GM19468 (cell line): ENCODE results near the gene PLAGL2.
"Not testable (repeated sequence)": the region's sequence is repeated elsewhere in the genome, so short reads cannot be mapped to it uniquely, and the experiment has no call there.

Experiments used
- ATAC-seq: cut with Tn5 transposase; IDR thresholded peaks from one replicate; pipeline ENCODE4 v1.9.1; 2021; ENCODE audit warnings: mild to moderate bottlenecking, moderate library complexity, moderate number of reproducible peaks; ENCODE audit not compliant: unreplicated experiment; ENCODE audit errors: extremely low read depth

Gene PLAGL2

DNA sequence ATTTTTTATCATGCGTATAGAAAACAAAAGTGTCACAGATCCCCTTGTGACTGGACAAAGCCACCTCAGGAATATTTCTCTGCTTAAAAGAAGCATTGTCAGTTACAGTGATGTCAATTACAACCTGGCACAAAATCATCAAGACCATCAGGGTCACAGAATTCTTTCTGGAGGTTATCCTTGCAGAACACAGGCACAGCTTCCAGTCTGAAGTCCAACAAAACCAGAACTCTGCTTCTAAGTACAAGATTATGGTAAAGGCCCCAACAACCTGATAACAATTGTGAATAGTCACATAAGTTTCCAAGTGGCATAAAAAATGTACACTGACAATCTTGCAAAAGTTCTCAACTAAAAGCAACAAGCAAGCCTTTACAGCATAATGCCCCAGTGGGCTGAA lies 21.0 kb downstream of the PLAGL2 start:
- no peak for ATAC-seq

DNA sequence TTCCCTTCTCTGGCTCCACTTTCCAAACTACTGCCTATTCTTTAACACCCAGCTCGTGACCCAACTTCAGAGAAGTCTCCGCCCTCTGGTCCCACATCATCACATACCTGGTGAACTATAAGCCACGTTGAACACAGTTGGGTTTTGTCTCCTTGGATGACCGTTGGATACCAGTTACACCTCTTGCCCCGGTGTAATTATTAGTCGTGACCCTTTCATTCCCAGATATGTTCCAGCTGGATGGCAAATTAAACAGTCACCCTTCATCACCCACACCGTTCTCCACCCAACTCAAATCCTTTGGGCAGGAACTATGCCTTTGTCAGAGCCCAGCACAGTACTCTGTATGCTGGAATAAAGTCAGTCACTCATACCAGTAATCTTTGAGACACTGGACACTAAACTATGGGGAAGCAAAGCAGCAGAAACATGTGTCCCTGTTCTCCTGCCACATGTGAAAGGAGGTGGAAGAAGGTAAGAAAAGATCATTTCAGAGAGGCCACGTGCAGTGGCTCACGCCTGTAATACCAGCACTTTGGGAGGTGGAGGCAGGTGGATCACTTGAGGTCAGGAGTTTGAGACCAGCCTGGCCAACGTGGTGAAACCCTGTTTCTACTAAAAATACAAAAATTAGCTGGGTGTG lies 22.5 kb downstream of the PLAGL2 start:
- no peak for ATAC-seq

DNA sequence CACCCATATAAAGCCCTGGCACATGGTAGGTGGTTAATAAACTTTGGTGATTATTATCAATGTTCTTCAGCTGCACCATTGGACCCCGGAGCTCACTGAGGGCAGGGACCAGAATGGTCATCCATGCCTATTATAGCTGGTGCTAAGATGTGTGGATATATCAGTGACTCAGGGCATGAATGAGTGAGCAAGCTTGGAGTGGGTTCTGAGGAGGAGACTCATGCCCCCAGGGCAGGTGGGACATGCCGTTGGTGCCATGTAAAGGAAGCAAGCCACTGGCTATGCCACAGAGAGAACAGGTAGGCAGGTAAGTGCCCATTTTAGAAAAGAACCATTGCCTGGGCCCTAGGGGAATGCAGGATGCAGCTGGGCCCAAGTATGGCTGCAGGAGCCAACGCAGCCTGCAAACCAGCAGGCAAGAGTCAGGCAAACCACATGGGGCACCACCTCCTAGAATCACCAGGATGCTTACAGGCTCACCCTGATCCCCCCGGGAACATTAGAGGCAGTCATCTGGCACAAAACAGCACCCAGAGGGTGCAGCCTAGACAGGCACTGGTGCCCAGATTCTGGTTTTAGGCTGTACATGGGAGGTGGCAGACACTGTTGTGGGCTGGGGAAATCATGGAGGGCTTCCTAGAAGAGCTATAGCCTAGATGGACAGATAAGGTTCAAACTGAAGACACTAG lies 23.5 kb downstream of the PLAGL2 start:
- no peak for ATAC-seq

DNA sequence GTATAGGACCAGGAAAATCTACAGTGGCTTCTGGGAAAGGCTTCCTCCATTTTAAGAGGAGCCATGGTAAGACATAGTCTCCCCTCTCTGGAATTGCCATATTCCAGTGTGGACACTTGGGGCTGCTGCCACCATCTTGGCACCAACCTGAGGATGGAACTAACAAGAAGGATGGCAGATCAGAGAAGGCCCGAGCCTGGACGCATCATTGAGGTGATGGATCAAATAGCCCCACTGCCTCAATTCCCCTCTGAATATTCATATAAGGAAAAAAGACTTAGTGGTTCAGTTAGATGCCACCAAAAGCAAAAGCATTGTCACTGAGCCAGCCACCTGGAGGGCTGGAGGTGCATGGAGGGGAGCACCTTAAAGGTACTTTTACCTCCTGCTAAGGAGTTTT lies 25.9 kb downstream of the PLAGL2 start:
- no peak for ATAC-seq

DNA sequence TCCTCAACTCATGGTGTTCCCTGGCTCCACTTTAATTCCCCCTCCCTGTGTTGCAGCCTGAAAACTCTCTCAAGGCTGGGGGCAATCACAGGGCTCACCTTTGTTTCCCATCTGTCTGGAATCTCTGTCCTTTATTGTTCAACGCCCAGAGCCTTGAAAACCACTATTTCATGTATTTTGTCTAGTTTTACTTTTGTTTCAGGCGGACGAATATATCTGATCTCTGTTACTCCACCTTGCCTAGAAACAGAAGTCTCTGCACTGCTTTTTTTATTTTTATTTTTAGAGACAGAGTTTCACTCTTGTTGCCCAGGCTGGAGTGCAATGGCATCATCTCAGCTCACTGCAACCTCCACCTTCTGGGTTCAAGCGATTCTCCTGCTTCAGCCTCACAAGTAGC lies 27.6 kb downstream of the PLAGL2 start:
- no peak for ATAC-seq

DNA sequence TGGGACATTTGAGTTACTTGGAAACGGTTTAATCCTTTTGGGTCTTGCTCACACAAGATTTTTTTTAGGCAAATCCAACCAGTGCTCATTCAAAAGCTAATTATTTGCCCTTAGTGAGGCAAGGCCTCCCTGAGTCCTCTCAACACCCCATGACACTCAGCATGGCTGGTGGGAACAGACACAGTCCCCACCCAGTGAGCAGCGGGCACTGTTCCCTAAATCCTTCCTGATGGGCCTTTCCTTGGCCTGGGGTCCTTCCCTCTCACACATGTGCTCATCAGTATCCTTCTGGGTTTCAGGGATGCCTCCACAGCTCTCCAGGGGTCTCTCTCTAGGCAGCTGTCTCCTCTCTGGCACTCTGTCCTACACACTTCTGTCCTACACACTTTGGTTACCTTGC lies 28.0 kb downstream of the PLAGL2 start:
- no peak for ATAC-seq

DNA sequence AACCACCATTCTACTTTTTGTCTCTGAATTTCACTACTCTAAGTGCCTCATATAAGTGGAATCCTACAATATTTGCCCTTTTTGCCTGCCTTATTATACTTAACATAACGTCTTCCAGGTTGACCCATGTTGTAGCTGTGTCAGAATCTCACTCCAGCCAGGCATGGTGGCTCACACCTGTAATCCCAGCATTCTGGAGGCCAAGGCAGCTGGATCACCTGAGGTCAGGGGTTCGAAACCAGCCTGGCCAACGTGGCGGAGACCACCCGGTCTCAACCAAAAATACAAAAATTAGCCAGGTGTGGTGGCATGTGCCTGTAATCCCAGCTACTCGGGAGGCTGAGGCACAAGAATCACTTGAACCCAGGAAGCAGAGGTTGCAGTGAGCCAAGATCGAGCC lies 29.8 kb downstream of the PLAGL2 start:
- ATAC-seq, result not testable (repeated sequence)

DNA sequence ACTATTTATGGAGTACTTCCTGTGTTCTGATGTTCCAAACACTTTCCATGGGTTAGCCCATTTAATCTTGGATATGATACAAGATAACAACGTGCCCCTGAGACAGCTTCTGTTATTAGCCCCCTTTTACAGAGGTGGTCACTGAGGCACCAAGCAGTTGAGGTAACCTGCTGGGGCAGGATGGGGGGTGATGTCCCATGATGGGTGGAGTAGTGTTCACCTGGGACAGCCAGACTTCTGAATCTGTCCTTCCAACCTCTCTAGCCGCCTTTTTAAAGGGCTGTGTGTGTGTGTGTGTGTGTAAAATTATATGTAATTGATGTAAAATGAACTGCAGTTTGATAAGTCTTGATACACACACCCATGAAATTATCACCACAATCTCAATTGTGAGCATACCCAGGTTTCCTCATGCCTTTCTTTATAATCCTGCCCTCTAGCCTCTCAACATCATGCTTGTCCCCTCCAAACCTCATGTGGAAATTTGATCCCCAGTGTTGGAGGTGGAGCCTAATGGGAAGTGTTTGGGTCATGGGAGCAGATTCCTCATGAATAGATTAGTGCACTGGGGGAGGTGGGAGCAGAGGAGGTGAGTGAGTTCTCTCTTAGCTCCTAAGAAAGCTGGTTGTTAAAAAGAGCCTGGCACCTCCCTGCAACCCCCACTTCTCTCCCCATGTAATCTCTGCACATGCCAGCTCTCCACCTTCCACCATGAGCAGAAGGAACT lies 39.2 kb downstream of the PLAGL2 start:
- ATAC-seq, result no peak

DNA sequence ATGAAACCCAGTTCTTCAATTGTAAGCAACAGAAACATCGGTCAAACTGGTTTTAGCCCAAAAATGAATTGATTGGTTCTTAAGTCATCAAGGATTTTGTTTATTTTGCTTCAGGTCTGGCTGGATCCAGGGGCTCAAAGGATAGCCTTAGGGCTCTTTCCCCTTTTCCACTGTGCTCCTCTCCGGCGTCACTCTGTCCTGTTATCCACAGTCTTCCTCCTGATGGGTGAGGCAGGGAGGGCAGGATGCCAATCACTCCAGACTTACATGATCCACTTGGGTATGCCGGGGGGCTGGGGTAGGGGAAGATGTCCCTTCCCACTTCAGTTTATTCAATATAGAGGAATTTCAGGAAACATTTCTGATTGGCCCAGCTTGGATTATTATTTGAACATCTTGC lies 40.0 kb downstream of the PLAGL2 start:
- ATAC-seq, result no peak

DNA sequence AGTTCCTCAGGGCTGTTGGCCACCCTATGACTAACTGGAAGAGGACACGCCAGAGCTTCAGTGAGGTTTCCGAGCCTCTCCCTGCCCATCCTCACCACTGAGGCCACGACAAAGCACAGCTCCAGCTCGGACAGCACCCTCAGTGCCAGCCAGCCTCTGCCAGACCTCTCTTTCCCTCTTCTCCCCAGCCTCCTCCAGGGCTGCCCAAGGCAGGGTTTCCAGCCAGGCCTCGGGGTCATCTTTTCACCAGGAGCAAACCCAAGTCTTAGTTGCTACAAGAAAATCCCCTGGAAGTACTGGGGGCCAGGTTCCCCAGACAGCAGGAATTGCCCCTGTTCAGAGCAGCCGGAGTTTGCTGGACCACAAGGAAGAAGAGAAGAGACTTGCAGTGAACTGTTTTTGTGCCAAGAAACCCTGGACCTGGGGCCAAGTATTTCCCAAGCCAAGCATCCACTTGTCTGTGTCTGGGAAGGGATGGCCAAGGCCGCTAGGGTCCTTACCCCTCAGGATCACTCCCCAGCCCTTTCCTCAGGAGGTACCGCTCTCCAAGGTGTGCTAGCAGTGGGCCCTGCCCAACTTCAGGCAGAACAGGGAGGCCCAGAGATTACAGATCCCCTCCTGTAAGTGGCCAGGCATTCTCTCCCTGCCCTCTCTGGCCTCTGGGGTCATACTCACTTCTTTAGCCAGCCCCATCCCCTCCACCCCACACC lies 41.6 kb downstream of the PLAGL2 start:
- no peak for ATAC-seq

DNA sequence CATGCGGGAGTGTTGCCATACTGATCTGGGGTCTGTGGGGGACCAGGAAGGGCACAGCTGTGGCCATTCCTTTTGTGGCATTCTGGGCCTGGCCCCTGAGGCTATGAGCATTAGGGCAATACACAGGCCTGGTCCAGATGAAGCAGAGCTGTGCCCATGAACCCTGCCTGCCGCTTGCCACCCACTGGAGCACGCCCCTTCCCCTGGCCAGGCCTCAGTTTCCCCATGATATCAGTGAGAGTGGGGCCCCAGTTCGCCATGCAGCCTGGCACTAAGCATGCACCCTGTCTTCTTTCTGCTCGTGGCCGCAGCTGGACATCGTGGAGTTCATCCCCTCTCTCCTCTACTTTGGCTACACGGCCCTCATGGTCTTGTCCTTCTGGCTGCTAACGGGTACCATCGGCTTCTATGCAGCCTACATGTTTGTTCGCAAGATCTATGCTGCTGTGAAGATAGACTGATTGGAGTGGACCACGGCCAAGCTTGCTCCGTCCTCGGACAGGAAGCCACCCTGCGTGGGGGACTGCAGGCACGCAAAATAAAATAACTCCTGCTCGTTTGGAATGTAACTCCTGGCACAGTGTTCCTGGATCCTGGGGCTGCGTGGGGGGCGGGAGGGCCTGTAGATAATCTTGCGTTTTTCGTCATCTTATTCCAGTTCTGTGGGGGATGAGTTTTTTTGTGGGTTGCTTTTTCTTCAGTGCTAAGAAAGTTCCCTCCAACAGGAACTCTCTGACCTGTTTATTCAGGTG lies 42.4 kb downstream of the PLAGL2 start:
- no peak for ATAC-seq

DNA sequence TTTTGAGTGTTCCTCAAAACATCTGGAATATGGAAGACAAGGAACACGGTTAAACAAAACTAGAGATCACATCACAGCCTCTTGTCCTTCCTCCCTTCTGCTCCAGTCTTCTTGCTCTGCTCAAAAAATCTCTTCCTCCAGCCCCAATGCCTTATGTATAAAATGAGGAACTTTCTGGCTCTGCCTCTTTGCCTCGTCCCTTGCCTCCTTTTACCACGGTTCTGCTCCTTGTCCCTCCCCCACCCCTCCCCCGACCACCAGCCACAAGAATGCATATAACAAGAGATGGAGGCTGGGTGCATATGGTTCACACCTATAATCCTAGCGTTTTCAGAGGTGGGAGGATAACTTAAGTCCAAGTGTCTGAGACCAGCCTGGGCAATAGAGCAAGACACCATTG lies 43.6 kb downstream of the PLAGL2 start:
- ATAC-seq, result no peak

DNA sequence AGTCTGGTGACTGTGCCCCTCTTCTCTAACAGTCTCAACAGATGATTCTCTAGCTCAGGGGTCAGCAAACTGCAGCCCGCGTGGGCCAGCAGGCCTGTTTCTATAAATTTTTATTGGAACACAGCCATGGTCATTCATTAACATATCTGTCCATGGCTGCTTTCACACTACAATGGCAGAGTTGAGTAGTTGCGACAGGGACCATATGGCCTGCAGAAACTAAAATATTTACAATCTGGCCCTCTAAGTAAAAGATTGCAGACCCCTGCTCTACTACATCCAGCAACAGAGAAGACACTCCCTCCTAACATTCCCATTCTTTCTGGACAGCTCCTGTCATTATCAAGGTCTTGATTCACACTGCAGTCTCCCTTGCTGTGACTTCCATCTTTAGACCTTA lies 45.2 kb downstream of the PLAGL2 start:
- ATAC-seq, result no peak

DNA sequence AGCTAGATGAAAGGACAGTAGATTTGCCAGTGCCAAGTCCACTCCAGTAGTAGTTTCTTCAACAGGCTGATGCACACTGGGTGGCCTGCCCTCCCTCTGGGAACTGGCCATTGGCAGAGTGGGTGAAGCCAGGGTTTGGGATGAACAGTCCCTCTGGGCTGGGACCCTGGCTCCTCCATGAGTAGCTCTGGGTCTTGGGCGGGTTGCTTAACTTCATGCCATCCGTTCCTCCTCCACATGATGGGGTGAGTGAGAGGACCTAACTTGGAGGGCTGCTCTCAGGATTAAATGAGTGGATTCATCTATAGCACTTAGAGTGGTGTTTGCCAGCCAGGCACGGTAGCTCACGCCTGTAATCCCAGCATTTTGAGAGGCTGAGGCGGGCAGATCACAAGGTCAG lies 47.2 kb downstream of the PLAGL2 start:
- ATAC-seq, result no peak

DNA sequence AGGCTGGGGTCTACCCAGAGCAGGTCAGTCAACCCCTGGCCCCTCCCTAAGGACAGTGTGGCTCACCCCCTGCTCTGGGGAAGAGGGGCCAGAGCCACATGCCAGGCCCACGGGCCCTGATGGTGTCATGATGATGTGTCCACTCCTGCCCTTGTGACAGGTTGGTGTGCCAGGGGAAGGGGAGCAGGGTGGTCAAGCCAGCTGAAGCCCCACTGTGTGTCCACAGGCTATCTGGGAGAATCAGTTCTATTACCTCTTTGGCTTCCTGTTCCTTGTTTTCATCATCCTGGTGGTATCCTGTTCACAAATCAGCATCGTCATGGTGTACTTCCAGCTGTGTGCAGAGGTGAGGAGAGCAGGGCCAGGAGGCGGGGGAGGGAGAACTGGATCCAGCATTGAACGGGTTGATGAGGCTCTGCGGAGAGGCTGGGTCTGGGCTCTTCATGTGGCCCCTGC lies 47.7 kb downstream of the PLAGL2 start:
- ATAC-seq, result no peak

DNA sequence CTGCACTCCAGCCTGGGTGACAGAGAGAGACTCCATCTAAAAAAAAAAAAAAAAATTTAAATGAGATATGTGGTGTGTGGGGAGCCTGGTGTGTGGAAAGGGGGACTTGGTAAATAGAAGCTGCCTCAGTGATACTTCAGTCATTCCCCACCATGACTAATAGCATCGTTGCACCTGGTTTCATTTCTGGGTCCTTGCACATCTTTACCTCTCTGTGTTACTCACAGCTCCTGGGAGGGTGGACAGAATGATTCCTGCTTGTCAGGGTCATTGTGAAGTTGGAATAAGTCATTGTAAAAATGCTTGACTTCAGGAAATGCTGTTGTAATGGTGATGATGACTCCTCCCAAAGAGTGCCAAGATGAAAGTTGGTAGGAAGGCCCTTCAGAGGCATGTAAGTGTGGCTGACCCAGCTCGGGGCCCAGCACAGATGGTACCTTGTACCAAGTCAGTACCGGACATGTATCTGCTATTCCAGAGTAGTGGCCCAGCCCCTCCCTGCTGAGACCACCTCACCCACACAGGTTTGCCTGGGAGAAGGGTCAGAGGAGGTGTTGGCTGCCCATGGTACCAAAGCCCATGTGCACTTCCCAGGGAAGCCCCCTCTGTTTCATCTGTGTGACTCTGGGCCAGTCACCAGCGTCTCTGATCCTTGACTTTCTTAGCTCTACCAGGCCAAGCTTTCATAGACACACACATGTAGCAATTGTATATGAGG lies 48.4 kb downstream of the PLAGL2 start:
- no peak for ATAC-seq

DNA sequence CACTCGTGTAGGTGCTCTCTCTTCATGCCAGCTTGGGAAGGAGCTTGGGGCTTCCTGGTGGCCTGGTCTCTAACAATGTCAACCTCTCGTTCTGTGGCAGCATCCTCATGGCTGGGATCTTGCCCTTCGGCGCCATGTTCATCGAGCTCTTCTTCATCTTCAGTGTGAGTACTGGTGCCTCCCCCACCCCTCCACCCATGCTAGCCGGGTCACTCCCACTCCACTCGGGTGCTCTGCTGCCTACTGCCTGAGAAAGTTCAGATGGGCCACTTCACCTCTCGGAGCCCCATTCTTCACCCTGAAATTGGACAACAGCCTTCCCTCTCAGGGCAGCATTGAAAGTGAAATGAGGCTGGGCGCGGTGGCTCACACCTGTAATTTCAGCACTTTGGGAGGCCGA lies 49.2 kb downstream of the PLAGL2 start:
- ATAC-seq, result no peak

DNA sequence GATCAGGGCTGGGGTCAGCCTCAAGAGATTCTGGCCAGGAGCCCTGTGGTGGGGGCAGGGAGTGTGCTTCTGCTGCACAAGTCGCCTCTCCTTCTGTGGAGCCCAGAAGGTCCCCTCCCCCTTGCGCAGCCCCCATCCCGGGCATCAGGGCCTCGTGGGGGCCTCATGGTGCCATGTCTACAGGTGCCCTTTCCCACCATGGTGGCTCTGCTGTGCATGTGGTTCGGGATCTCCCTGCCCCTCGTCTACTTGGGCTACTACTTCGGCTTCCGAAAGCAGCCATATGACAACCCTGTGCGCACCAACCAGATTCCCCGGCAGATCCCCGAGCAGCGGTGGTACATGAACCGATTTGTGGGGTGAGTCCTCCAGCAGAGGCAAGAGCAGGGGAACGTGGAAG lies 49.9 kb downstream of the PLAGL2 start:
- no peak for ATAC-seq
